IMR-90 (cell line): Measurements from ENCODE around the gene URM1. TPM values are rescaled to one million over a fixed set of nuclear protein-coding genes. Genes with fewer than 3 reads are reported as not detected.
A peak's percentile ranks its signal among the peaks of the same experiment; 100 is the strongest.

Experiments
- ATAC-seq: fragments of 200-7000 bp; cut with Tn5 transposase; 2 replicates; pipeline ENCODE4 v1.9.1; 2020; ENCODE audit warnings: low read depth, mild to moderate bottlenecking, moderate library complexity
- BruUV-seq: library from RNA; stranded (reverse); fragments of 400-500 nt; replicated peaks from 2 replicates; lab custom pipeline; 2021; lab: Mats Ljungman, UMichigan
- CTCF ChIA-PET: fragments of 300-600 bp; formaldehyde crosslinking; extraction: SDS; loops from one replicate; lab custom pipeline; 2021; ENCODE audit warnings: antibody characterized with exemption; lab: Yijun Ruan, JAX
- POLR2A ChIA-PET: fragments of 300-600 bp; sonication (Branson Sonifier 250); formaldehyde crosslinking; loops from one replicate; lab custom pipeline; 2022; ENCODE audit warnings: antibody characterized with exemption; ENCODE audit not compliant: unreplicated experiment; lab: Charles Lee
- DNase-seq: peaks from one replicate; pipeline ENCODE4 v3.0.0; 2013
- H2AFZ ChIP-seq: replicated peaks from 2 replicates; pipeline ENCODE3; 2013; ENCODE audit warnings: low read length, mild to moderate bottlenecking; ENCODE audit not compliant: poor library complexity
- H2AK5ac ChIP-seq: 2 replicates; pipeline ENCODE4 v1.6.1; 2013; ENCODE audit warnings: low read depth, low read length, inconsistent platforms
- H2AK9ac ChIP-seq: replicated peaks from 2 replicates; pipeline ENCODE3; 2013; ENCODE audit warnings: mild to moderate bottlenecking, low read depth, low read length, moderate library complexity; ENCODE audit not compliant: poor library complexity
- H2BK120ac ChIP-seq: 2 replicates; pipeline ENCODE4 v1.6.1; 2013; ENCODE audit warnings: low read depth, low read length, inconsistent platforms
- H2BK15ac ChIP-seq: 3 replicates; pipeline ENCODE4 v1.6.1; 2013; ENCODE audit warnings: low read depth, low read length, inconsistent platforms
- H2BK20ac ChIP-seq: 2 replicates; pipeline ENCODE4 v1.6.1; 2013; ENCODE audit warnings: low read depth, mild to moderate bottlenecking, inconsistent platforms, low read length, moderate library complexity
- H2BK5ac ChIP-seq: 2 replicates; pipeline ENCODE4 v1.6.1; 2013; ENCODE audit warnings: mild to moderate bottlenecking, low read depth, low read length, inconsistent platforms; ENCODE audit not compliant: poor library complexity, severe bottlenecking
- H3K14ac ChIP-seq: replicated peaks from 2 replicates; pipeline ENCODE4 v1.6.1; 2013; ENCODE audit warnings: low read depth, low read length, inconsistent platforms
- H3K18ac ChIP-seq: 2 replicates; pipeline ENCODE4 v1.6.1; 2013; ENCODE audit warnings: low read depth, low read length, control low read depth
- H3K23ac ChIP-seq: 2 replicates; pipeline ENCODE4 v1.6.1; 2013; ENCODE audit warnings: low read depth, low read length, inconsistent platforms
- H3K27ac ChIP-seq: 2 replicates; pipeline ENCODE4 v1.5.1; 2013; ENCODE audit warnings: mild to moderate bottlenecking, control low read depth, low read length; ENCODE audit not compliant: insufficient read depth
- H3K27me3 ChIP-seq: 2 replicates; pipeline ENCODE4 v1.6.1; 2013; ENCODE audit warnings: low read length; ENCODE audit not compliant: control insufficient read depth, insufficient read depth
- H3K36me3 ChIP-seq: 2 replicates; pipeline ENCODE4 v1.6.1; 2013; ENCODE audit warnings: low read length, mixed read lengths; ENCODE audit not compliant: control insufficient read depth, insufficient read depth
- H3K4ac ChIP-seq: 2 replicates; pipeline ENCODE4 v1.6.1; 2013; ENCODE audit warnings: low read depth, low read length, inconsistent platforms
- H3K4me1 ChIP-seq: 2 replicates; pipeline ENCODE4 v1.6.1; 2013; ENCODE audit warnings: low read length, mixed read lengths; ENCODE audit not compliant: control insufficient read depth, insufficient read depth
- H3K4me2 ChIP-seq: 2 replicates; pipeline ENCODE4 v1.6.1; 2013; ENCODE audit warnings: low read depth, mild to moderate bottlenecking, control low read depth, low read length, moderate library complexity
- H3K4me3 ChIP-seq: 2 replicates; pipeline ENCODE4 v1.5.1; 2013; ENCODE audit warnings: low read depth, mild to moderate bottlenecking, control low read depth, low read length, moderate library complexity; ENCODE audit not compliant: insufficient read depth
- H3K56ac ChIP-seq: 2 replicates; pipeline ENCODE4 v1.6.1; 2013; ENCODE audit warnings: low read length, inconsistent platforms; ENCODE audit not compliant: insufficient read depth; ENCODE audit errors: extremely low read depth
- H3K79me1 ChIP-seq, 2 experiments: 2 replicates each; pipeline ENCODE4 v1.6.1; 2013; ENCODE audit warnings: low read length in 2 of 2, inconsistent platforms in 1 of 2, low read depth in 1 of 2
- H3K9ac ChIP-seq: 2 replicates; pipeline ENCODE4 v1.6.1; 2013; ENCODE audit warnings: low read depth, low read length, control low read depth
- H3K9me1 ChIP-seq: 2 replicates; pipeline ENCODE4 v1.6.1; 2013; ENCODE audit warnings: low read length, inconsistent platforms; ENCODE audit not compliant: insufficient read depth
- H3K9me3 ChIP-seq: 2 replicates; pipeline ENCODE4 v1.6.1; 2013; ENCODE audit warnings: low read length; ENCODE audit not compliant: control insufficient read depth, insufficient read depth
- H4K20me1 ChIP-seq: 2 replicates; pipeline ENCODE4 v1.6.1; 2013; ENCODE audit warnings: low read length, inconsistent platforms; ENCODE audit not compliant: insufficient read depth
- H4K5ac ChIP-seq: 2 replicates; pipeline ENCODE4 v1.6.1; 2013; ENCODE audit warnings: mild to moderate bottlenecking, low read depth, low read length, control low read depth
- H4K8ac ChIP-seq, 2 experiments: 2 replicates each; pipeline ENCODE4 v1.6.1; 2013; ENCODE audit warnings: low read depth in 2 of 2, low read length in 2 of 2, control low read depth in 1 of 2, inconsistent platforms in 1 of 2
- H4K91ac ChIP-seq: 2 replicates; pipeline ENCODE4 v1.6.1; 2013; ENCODE audit warnings: low read depth, low read length, inconsistent platforms; ENCODE audit not compliant: insufficient read depth
- BHLHE40 ChIP-seq: fragments of 150-350 bp; IDR thresholded peaks from 2 replicates; pipeline ENCODE4 v1.6.1; 2016; ENCODE audit warnings: mild to moderate bottlenecking, low read depth, low read length
- CEBPB ChIP-seq: IDR thresholded peaks from 2 replicates; pipeline ENCODE4 v1.6.1; 2012; ENCODE audit warnings: low read depth, low read length, improper control_type of control experiment
- CHD1 ChIP-seq: IDR thresholded peaks from 2 replicates; pipeline ENCODE4 v1.6.1; 2012; ENCODE audit warnings: low read depth, low read length, improper control_type of control experiment
- FOS ChIP-seq: fragments of 150-350 bp; IDR thresholded peaks from 2 replicates; pipeline ENCODE4 v1.6.1; 2016; ENCODE audit warnings: low read depth, low read length
- MAFK ChIP-seq: IDR thresholded peaks from 2 replicates; pipeline ENCODE4 v1.6.1; 2012; ENCODE audit warnings: low read depth, low read length, improper control_type of control experiment
- MAZ ChIP-seq: IDR thresholded peaks from 2 replicates; pipeline ENCODE4 v1.6.1; 2012; ENCODE audit warnings: low read depth, mild to moderate bottlenecking, low read length, improper control_type of control experiment, moderate library complexity, borderline replicate concordance
- MXI1 ChIP-seq: IDR thresholded peaks from 2 replicates; pipeline ENCODE4 v1.6.1; 2012; ENCODE audit warnings: low read depth, mild to moderate bottlenecking, low read length, moderate library complexity, borderline replicate concordance
- NFE2L2 ChIP-seq: fragments of 150-350 bp; IDR thresholded peaks from 2 replicates; pipeline ENCODE4 v1.6.1; 2016; ENCODE audit warnings: low read depth, mild to moderate bottlenecking, low read length
- POLR2A ChIP-seq: IDR thresholded peaks from 2 replicates; pipeline ENCODE4 v1.6.1; 2012; ENCODE audit warnings: mild to moderate bottlenecking, low read depth, low read length
- RAD21 ChIP-seq: IDR thresholded peaks from 2 replicates; pipeline ENCODE4 v1.6.1; 2012; ENCODE audit warnings: low read length, improper control_type of control experiment
- RCOR1 ChIP-seq: IDR thresholded peaks from 2 replicates; pipeline ENCODE4 v1.6.1; 2012; ENCODE audit warnings: mild to moderate bottlenecking, low read length, improper control_type of control experiment; ENCODE audit not compliant: insufficient replicate concordance
- RFX5 ChIP-seq: IDR thresholded peaks from 2 replicates; pipeline ENCODE4 v1.8.0; 2012; ENCODE audit warnings: low read depth, mild to moderate bottlenecking, low read length, moderate library complexity
- SMC3 ChIP-seq: fragments of 150-350 bp; IDR thresholded peaks from 2 replicates; pipeline ENCODE4 v1.6.1; 2016; ENCODE audit warnings: low read depth, mild to moderate bottlenecking, antibody characterized with exemption, low read length, moderate library complexity
- WGBS, 2 experiments: methylation state at CpG; one replicate each; pipeline versions ENCODE4 v1.1.5 to v1.1.7; 2013; ENCODE audit warnings: missing lambda C conversion rate in 2 of 2; ENCODE audit not compliant: insufficient read length in 1 of 2; ENCODE audit errors: extremely low coverage in 2 of 2; 5-methylcytosine and 5-hydroxymethylcytosine counted together
- dilution Hi-C: fragments of 300-500 bp; cut with HindIII; formaldehyde crosslinking; loops from one replicate; pipeline ENCODE4 v1.14.3; 2018; ENCODE audit warnings: low sequenced_read_pairs; ENCODE audit not compliant: unreplicated experiment
- in situ Hi-C: fragments of 300-500 bp; cut with MboI; formaldehyde crosslinking; loops from 3 replicates; pipeline ENCODE4 v1.14.3; 2019; ENCODE audit warnings: low sequenced_read_pairs, inconsistent platforms, mixed read lengths
- intact Hi-C: fragments of 100-400 bp; cut with micrococcal nuclease; formaldehyde crosslinking; loops from 2 replicates; pipeline ENCODE4 v1.10.0; 2022
- polyA plus RNA-seq, 3 experiments: library from polyadenylated mRNA; depleted of rRNA; stranded (reverse); fragments of >200 nt; gene quantifications; 2 replicates each; pipeline ENCODE4 v1.2.3, GENCODE V29; 2012; ENCODE audit warnings: low replicate concordance in 1 of 3
- total RNA-seq: library from RNA; depleted of rRNA; stranded (reverse); fragments of >200 nt; gene quantifications from 2 replicates; pipeline ENCODE4 v1.2.3, GENCODE V29; 2012
- TF ChIP-seq, protein P1 (sequence below): fragments of 150-350 bp; IDR thresholded peaks from 2 replicates; pipeline ENCODE4 v1.6.1; 2017; ENCODE audit warnings: mild to moderate bottlenecking, antibody characterized with exemption, low read length, low read depth
- TF ChIP-seq, protein P2 (sequence below): fragments of 150-350 bp; IDR thresholded peaks from 2 replicates; pipeline ENCODE4 v1.6.1; 2016; ENCODE audit warnings: low read depth, mild to moderate bottlenecking, low read length, moderate library complexity, borderline replicate concordance

The URM1 gene
- total and polyA plus RNA-seq, 2 of the 4 experiments (the other 2 are of a cell fraction), result 33.2 to 66.9 TPM

GRCh38 chr9:128420060-128420650 lies 49.0 kb downstream of the URM1 start:
- peaks cover 7% of the 10 kb centered on the region for H3K4me1 ChIP-seq
- H3K9me1 ChIP-seq, result no peaks in the 10 kb centered on the region
- dilution Hi-C loops (no loop called here), in situ Hi-C loops (no loop called here), intact Hi-C loops (no loop called here)
- peak overlapping the region; percentile 8; the same call in 1 of the 2 replicates for H2BK120ac ChIP-seq
- ChIA-PET POLR2A (interaction anchor here (0.5 kb wide), 1 partner anchor 143 kb away, joined by 4 read pairs; no protein-coding TSS in a partner anchor), CTCF (interaction anchor here (0.5 to 2.5 kb wide), 9 partner anchors 9 to 513 kb away, joined by 3 to 16 read pairs (median 5); no protein-coding TSS in a partner anchor)
- peak; percentile 89 for ATAC-seq
- no TSS peak for BruUV-seq
- H3K18ac ChIP-seq, result no peak overlapping the region
- H3K36me3 ChIP-seq, result peaks cover 3% of the 10 kb centered on the region; the same call in 1 of the 2 replicates
- no peak overlapping the region for H2BK20ac ChIP-seq
- peak overlapping the region; percentile 33; the same call in 1 of the 2 replicates for H3K56ac ChIP-seq
- H3K27me3 ChIP-seq, result peaks cover 10% of the 10 kb centered on the region
- H3K27ac ChIP-seq, result peak overlapping the region; percentile 41
- H3K79me1 ChIP-seq, result peaks cover 4 to 20% of the 10 kb centered on the region in 2 experiments; a peak in 3 of 4 replicates
- H4K91ac ChIP-seq, result peak overlapping the region; percentile 68; the same call in 1 of the 2 replicates
- H4K20me1 ChIP-seq, result no peaks in the 10 kb centered on the region
- no peaks in the 10 kb centered on the region for H3K9me3 ChIP-seq
- H4K8ac ChIP-seq, result peak overlapping the region; percentile 87 to 94; a peak in 3 of 4 replicates
- peak overlapping the region; percentile 26; the same call in 1 of the 2 replicates for H4K5ac ChIP-seq
- H2BK15ac ChIP-seq, result no peak overlapping the region; the same call in 2 of the 3 replicates
- peak overlapping the region; percentile 100 for H2AFZ ChIP-seq
- H2AK9ac ChIP-seq, result peak overlapping the region; percentile 99
- no peak overlapping the region for H2AK5ac ChIP-seq
- peak overlapping the region; percentile 47 for H3K9ac ChIP-seq
- peak; percentile 45 for DNase-seq
- H3K4me3 ChIP-seq, result peak overlapping the region; percentile 96
- 1% methylated on average over 40 of the region's 59 CpGs; no CpG with 5 or more reads in 1 of the 2 experiments for WGBS, 2 experiments
- peak overlapping the region; percentile 70; the same call in 1 of the 2 replicates for H3K14ac ChIP-seq
- H2BK5ac ChIP-seq, result peak overlapping the region; percentile 74
- H3K23ac ChIP-seq, result no peak overlapping the region
- peak overlapping the region; percentile 83 for H3K4me2 ChIP-seq
- H3K4ac ChIP-seq, result peak overlapping the region; percentile 80
- TF ChIP-seq, protein P1, sequence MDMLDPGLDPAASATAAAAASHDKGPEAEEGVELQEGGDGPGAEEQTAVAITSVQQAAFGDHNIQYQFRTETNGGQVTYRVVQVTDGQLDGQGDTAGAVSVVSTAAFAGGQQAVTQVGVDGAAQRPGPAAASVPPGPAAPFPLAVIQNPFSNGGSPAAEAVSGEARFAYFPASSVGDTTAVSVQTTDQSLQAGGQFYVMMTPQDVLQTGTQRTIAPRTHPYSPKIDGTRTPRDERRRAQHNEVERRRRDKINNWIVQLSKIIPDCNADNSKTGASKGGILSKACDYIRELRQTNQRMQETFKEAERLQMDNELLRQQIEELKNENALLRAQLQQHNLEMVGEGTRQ, result no peak
- TF ChIP-seq CHD1 (no peak), POLR2A (no peak), FOS (no peak), NFE2L2 (no peak), MAFK (no peak), RAD21 (peak; percentile 31), BHLHE40 (no peak), RCOR1 (no peak), MXI1 (peak; percentile 67; the same call in 1 of the 2 replicates), MAZ (peak; percentile 87; the same call in 1 of the 2 replicates), SMC3 (peak; percentile 46), CEBPB (no peak), RFX5 (no peak)
- TF ChIP-seq, protein P2, sequence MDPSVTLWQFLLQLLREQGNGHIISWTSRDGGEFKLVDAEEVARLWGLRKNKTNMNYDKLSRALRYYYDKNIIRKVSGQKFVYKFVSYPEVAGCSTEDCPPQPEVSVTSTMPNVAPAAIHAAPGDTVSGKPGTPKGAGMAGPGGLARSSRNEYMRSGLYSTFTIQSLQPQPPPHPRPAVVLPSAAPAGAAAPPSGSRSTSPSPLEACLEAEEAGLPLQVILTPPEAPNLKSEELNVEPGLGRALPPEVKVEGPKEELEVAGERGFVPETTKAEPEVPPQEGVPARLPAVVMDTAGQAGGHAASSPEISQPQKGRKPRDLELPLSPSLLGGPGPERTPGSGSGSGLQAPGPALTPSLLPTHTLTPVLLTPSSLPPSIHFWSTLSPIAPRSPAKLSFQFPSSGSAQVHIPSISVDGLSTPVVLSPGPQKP, result no peak
